Renal cortical epithelial cell (primary cell): Measurements from ENCODE around the gene KRT71. TPM values are rescaled to one million over a fixed set of nuclear protein-coding genes. Genes with fewer than 3 reads are reported as not detected.

Source experiments
- DNase-seq: peaks from one replicate; pipeline ENCODE4 v3.0.0-alpha.2; 2011; ENCODE audit warnings: low read depth
- total RNA-seq: library from RNA; depleted of rRNA; stranded (reverse); fragments of >200 nt; gene quantifications from 2 replicates; pipeline ENCODE4 v1.2.3, GENCODE V29; 2014

Gene KRT71
- total RNA-seq, 1 donor from 2014 or later, result not detected

- peak; percentile 62 for DNase-seq
Measured at GRCh38 chr12:52539083-52539820, 13.7 kb downstream of the KRT71 start.

DNA sequence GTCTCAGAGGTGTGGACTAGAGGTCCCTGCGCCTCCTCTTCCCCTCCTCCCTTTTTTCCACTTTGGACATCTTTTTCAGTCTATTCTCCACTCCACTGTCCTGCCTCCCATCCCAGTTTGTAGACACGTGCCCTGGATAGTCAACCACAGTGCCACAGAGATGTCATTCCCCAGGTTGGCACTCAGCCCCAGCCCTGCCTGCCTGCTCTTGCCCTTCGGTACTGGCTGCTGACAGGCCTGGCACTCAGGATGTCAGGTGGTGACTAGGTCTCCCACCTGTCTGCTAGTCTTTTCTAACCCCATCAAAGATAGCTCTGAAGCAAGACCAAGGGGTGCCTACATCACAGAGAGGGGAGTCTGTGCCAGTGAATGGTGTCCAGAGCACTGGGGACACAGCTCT, 15.8 kb downstream of the KRT71 start:
- DNase-seq, result no peak

DNA sequence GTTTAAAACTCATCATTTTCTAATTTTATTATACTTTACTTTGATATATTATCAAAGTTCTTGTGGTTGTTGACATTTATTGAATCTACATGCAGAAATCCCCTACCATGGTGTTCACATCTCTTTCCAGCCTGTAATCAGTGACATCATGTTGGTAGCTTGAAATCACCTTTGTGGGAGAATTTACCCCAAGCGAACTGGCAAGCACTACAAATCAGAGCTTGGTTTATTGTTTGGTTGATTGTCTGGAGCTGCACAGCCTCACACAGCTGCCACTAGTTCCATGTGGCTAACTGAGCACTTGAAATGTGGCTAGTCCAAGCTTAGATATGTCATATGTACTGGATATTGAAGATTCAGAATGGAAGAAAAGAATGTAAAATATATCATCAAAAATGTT, 17.4 kb downstream of the KRT71 start:
- no peak for DNase-seq

- no peak for DNase-seq
Measured at GRCh38 chr12:52534482-52534881, 18.5 kb downstream of the KRT71 start.

GRCh38 chr12:52533686-52534470, 19.1 kb downstream of the KRT71 start:
- DNase-seq, result no peak

DNA sequence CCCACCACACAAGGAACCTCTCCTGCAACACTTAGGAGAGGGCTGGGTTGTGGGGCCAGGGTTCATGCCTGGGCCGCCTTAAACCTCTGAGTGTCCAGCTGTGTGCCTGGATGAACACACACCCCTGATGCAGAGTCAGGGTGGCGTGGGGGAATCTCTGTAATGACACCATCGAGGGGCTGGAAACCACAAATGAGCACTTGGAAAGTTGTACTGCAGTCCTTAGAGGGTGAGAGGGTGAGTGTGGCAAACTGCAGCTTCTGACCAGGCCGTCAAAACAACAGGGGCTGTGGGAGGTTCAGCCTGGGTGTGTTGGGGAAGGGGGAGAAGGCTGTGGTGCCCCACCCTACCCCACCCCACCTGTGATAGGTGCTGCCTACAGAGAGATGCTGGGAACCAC, 20.3 kb downstream of the KRT71 start:
- no peak for DNase-seq

- no peak for DNase-seq
Measured at GRCh38 chr12:52531566-52532300, 21.2 kb downstream of the KRT71 start.

- no peak for DNase-seq
Measured at GRCh38 chr12:52530905-52531304, 22.0 kb downstream of the KRT71 start.

DNA sequence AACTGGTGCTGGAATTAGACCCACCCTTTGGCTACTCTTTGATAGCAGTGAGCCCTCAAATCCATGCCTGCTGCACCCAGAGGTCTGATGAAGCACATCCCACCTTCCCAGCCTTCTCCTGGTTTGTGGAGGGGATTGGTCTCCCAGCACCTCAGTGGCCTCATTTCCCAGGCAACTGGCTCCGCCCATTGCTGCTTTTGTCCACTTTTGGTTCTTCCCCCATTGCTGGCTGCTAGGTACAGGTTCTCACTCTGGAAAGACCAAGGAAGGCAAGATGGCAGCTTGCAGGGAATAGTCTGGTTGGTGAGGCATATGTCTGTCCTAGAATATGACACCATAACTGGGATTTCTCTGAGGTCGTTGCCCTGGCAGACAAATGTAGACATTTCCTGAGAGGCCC, 22.6 kb downstream of the KRT71 start:
- no peak for DNase-seq

GRCh38 chr12:52529846-52530245, 23.1 kb downstream of the KRT71 start:
- DNase-seq, result no peak

DNA sequence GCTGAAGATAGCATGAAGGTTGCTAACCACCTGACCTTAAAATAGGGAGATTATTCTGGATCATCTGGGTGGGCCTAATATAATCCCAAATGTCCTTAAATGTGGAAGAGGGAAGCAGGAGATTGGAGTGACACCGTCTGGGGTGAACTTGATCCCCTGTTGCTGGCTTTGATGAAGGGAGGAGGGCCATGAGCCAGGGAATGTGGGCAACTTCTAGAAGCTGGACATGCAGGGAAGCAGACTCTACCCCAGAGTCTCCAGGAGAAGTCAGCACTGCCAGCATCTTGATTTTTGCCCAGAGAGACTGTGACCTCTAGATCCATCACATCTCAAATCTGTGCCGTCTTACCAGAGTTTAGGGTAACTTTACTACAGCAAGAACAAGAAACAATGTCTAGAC, 23.5 kb downstream of the KRT71 start:
- no peak for DNase-seq

- DNase-seq, result no peak
Measured at GRCh38 chr12:52528641-52529143, 24.3 kb downstream of the KRT71 start.

DNA sequence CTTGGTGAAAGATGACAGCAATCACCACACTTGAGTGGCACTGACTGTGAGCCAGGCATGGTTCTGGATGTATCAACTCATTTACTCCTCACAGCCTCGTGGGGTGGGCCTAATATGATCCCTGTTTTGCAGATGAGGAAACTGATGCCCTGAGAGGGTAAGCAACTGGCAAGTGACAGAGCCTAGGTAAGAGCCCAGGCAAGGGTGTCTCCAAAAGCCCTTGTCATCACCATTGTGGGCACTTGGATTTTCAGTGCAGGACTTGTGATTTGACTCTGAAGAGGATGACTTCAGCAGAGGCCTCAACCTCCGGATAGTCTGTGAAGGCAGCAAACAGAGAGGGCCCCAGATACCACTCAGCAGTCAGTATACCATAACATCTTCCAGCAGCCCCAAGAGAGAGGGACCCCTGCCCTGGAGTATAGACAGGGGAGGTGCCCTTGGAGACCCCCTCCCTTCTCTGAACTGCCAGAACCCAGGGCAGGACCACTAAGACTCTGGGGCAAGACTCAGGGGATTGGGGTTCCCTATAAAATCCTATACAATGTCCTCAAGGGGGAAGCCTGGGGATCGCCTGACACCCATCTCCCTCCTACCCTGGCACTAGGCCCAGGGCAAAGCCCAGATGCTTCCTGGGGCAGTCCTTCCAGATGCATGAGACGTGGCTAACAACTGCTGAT, 25.7 kb downstream of the KRT71 start:
- DNase-seq, result no peak

GRCh38 chr12:52526511-52526951, 26.4 kb downstream of the KRT71 start:
- no peak for DNase-seq

DNA sequence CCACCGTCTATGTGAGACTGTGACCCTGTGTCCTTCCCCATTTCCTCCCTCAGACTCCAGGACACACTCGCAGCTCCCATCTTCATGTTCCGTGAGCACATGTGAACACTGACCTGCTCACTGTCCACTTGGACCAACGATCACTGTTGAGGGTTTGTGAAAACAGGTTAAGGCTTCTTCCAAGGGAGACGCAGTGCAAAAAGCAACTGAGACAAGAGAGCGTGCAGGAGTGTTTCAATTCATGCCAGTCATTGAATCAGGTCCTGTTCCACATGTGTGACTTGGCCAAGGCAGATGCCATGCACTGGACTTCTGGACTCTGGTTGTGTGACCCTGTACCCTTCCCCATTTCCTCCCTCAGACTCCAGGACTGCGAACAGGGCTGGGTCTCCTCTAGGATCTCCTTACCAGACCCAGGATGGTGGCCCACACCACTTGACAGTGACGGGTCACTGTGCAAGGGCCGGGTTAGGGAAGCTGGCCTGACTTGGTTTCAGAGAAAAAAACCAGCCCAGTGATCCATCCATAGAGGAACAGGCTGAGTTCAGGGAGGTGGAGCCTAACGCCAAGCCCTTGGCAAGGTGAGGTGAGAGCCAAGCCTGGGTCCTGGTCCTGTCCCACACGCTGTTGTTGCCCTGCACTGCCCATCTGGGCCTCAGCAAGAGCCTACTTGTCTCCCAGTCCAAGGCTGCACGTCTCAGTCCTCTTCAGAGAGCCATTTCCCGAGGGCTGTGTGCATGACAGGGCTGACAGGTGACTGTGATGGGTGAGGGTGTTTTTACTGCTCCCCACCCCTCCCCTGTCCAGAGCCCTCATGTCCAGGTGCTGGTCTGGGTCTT, 27.1 kb downstream of the KRT71 start:
- DNase-seq, result no peak

- no peak for DNase-seq
Measured at GRCh38 chr12:52524898-52525591, 27.9 kb downstream of the KRT71 start.

- no peak for DNase-seq
Measured at GRCh38 chr12:52524241-52524897, 28.6 kb downstream of the KRT71 start.

DNA sequence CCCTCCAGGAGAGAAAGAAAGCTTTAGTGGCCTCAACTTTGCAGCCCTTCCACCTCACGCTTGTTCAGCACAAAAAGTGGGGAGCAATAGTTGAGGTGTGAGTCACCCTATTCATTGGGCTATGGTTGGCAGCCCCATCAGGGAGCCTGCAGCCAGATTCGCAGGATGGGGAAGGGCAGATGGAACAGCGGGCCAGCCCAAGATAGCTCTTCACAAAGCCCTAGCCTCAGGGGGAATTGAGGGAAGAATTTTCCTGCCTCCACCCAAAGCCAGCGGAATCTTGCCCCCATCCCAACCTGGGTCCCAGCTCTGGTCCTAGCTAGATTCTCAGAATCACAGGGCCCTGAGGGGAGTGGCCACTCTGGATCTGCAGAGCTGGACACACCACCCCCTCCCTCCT, 29.1 kb downstream of the KRT71 start:
- no peak for DNase-seq

DNA sequence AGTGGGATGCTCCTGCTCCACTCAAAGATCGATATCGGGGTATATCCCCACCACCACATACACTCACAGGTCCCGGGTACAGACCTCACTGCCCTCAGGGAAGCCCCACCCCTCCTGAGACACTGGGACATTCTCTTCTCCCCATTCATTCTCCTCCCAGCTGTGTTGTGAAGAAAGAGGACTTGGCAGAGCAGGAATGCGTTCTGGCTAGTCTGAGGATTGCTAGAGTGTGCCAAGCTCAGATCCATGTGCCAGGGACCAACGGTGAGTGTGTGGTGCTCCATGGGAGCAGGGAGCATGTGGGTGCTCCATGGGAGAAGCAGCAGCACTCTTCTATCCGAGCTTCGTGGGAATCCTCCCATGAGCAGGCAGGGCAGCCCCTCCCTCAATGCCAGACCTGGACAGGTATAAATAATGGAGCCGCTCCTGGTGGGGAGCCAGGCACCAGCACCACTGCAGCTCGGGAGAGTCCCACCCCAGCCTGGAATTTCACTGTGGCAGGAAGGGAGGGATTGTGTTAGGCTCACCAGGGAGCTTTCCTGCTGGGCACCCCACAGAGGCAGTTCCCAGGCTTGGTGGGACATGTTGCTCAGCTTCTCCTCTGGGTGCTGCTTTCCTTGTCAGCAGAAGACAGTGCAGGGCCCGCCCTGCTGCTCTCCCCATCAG, 30.5 kb downstream of the KRT71 start:
- DNase-seq, result no peak
